ENCODE data around the gene PPIF. TPM values are rescaled to one million over a fixed set of nuclear protein-coding genes. Genes with fewer than 3 reads are reported as not detected.

PPIF gene
- polyA plus RNA-seq, 1 donor from 2014 or later = 20.8 TPM

DNA sequence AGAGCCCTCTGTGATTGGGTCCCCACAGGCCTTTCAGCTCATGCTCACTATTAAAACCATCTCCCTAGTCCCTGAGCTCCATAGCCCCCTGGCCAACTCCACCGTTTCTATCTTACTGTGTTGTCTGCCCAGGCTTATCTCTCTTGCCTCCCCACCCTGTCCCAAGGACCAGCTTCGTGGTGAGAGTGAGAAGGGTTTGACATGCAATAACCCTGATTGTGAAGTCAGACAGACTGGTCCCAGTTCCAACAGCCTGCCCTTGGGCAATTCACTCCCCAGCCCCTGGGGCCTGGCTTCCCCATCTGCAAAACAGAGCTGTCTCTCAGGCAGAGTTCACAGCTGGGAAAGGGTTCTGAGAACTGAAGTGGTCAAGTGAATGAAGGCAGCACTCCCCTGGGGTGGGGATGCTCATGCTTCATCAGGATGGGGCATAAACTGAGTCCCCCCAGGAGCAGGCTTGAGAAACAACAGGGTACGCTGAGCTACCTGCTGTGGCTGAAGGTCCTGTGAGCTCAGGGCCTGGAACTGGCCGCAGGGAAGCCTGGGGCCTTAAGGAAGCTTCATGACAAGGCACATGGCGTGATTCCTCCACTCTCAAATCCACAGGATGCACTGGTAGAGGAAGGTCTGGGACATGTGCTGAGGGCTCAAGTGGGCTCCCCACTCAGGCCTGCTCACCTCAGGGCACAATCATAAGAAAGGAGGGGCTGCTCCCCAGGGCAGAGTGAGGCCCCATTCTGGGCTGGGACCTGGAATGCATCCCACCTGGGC lies 1.8 kb upstream of the PPIF start:
- H3K36me3 Mint-ChIP-seq = no peaks in the 10 kb centered on the region
- no peaks in the 10 kb centered on the region for H3K9me3 Mint-ChIP-seq
- no peaks in the 10 kb centered on the region for H3K27me3 Mint-ChIP-seq
- H3K4me1 Mint-ChIP-seq = peaks cover 9 to 16% (median 10%) of the 10 kb centered on the region in 3 donors
- H3K4me3 Mint-ChIP-seq = peak overlapping the region in 1 of 4 donors; percentile 82
- H3K27ac Mint-ChIP-seq = peak overlapping the region in 1 of 3 donors; percentile 78

DNA sequence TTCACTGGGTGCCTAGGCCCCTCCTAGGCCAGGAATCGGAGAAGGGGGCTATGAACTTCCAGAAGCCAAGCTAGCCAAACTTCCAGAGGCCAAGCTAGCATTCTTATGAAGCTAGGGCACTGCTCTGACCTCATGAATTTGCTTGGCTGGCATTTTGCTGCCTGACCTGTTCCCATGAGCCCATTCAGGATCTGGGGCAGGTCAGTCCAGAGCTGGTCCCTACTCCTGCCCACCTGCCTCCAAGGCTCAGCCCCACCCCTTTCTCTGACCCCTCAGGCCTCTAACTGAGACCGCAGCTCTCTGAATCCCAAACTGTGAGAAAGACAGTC lies 1.3 kb upstream of the PPIF start:
- H3K36me3 Mint-ChIP-seq = no peaks in the 10 kb centered on the region
- H3K4me1 Mint-ChIP-seq = peaks cover 9 to 13% (median 10%) of the 10 kb centered on the region in 3 donors
- H3K4me3 Mint-ChIP-seq = peak overlapping the region in 2 of 4 donors; percentile 47 to 82
- H3K9me3 Mint-ChIP-seq = no peaks in the 10 kb centered on the region
- peak overlapping the region in 2 of 3 donors; percentile 40 to 78 for H3K27ac Mint-ChIP-seq
- no peaks in the 10 kb centered on the region for H3K27me3 Mint-ChIP-seq

DNA sequence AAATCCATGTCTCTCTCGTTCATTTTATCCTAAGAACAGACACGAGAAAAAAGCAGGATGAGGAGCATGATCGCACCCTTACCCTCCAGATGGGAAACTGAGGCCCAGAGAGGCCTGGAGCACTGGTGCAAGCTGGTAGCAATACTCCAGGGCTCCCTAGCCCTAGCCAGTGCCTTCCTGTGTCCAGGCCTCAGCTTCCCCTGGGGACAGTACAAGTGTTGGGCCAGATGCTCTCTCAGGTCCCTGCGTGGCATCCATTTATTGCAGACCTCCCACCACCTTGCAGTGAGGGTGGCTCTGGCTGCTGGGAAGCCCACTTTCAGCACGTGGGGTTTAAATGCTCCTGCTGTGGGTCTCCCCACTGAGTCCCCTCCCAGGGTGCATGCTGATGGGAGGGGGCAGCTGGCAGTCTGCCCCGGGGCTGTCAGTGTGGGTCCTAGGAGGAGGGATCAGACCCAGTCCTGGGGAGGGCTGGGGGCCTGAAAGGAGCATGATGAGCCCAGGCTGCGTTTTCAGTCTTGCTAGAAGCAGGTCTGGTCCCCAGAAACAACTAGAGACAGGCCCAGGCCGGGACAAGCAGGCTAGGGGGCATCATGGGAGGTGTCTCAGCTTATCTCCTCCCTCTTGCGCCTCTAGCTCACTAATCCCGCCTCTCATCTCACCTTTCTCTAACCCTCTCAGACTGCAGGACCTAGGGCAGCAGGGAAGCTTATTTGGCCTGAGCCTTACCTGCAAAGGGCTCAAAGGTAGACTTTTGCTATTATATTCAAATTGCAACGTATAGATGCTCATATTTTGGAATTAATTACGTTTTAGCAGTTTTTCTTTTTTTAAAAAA lies 662 bp upstream of the PPIF start:
- Mint-ChIP-seq H3K4me3 (peak overlapping the region in 3 of 4 donors; percentile 47 to 86 (median 86)), H3K27ac (peak overlapping the region in 1 of 3 donors; percentile 93), H3K9me3 (no peaks in the 10 kb centered on the region), H3K4me1 (peaks cover 9 to 13% (median 10%) of the 10 kb centered on the region in 3 donors), H3K36me3 (no peaks in the 10 kb centered on the region), H3K27me3 (no peaks in the 10 kb centered on the region)

DNA sequence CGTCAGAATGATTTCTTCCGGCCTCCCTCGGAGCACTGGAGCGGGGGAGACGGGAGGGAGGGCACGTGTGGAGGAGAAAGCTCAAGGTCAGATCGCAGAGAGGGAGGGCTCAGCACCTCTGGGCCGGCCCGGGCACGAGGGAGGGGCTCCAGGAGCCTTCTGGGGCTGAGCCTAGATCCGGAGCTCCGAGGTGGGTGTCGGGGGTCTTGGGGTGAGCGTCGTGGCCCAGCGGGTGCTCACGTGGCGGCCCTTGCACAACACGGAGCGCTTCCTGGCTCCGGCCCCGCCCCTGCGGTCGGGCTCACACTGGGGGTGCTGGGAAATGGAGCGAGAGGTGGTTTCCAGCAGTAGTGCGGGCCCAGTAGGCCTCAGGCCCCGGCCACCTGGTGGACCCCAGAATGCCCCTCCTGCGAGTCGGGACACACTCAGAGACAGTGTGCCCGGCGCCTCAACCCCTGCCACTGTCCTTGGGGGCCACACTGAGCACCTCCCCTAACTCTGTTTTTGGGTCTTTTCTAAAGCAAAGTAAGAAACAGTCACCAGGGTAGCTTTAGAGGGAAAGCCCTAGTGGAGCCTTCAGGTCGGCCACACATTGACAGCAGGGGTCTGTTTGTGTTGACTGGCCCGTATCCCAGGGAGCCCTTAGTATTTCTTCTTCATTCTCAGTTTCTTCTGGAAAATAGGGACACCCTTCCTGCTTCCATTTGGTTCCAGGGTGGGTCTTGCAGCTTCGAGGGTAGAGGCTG lies 798 bp downstream of the PPIF start:
- H3K9me3 Mint-ChIP-seq = no peaks in the 10 kb centered on the region
- peaks cover 10 to 13% (median 10%) of the 10 kb centered on the region in 3 donors for H3K4me1 Mint-ChIP-seq

DNA sequence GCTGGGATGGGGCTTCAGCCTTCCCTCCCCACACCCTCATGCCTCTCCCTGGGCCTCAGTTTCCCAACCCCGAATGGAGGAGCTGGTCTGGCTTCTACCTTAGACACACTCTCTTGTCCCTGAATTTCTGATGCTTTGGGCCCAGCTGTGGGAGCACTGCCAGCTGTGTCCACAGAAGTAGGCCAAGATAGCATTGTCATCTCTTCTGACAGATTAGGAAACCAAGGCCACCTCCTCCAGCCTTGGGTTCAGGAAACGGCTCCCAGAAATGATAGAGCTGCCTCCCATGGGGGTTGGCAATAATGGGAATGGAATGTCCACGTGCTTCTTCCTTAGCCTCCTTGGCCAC lies 1.3 kb downstream of the PPIF start:
- Mint-ChIP-seq H3K4me1 (peaks cover 15 to 16% (median 15%) of the 10 kb centered on the region in 3 donors), H3K27ac (peak overlapping the region; percentile 91 to 95 (median 93)), H3K4me3 (peak overlapping the region; percentile 86 to 92 (median 88)), H3K27me3 (no peaks in the 10 kb centered on the region), H3K9me3 (no peaks in the 10 kb centered on the region), H3K36me3 (peaks cover 5% of the 10 kb centered on the region)

More for the DNA sequence above, 798 bp downstream of the PPIF start:
- no peaks in the 10 kb centered on the region for H3K36me3 Mint-ChIP-seq
- peak overlapping the region; percentile 86 to 92 (median 88) for H3K4me3 Mint-ChIP-seq
- peak overlapping the region; percentile 91 to 95 (median 93) for H3K27ac Mint-ChIP-seq
- H3K27me3 Mint-ChIP-seq = no peaks in the 10 kb centered on the region

DNA sequence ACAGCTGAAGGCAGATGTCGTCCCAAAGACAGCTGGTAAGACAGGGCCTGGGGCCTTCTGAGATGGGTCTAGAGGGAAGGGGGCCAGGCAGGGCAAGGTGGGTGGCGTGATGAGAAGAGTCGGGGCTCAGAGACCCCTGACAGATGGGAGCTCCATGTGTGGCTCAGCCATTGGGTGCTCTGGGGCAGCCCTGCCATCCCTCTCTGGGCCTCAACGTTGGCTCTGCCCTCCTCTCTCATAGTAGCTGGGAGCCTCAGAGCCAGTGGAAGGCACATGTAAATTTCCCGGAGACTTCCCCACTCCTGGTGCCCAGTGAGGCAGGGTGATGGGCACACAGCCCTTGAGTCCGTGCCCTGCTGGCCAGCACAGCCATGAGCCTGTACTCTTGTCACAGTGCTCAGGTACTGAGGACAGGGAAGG lies 1.8 kb downstream of the PPIF start:
- H3K36me3 Mint-ChIP-seq = peaks cover 9% of the 10 kb centered on the region
- peaks cover 16 to 21% (median 19%) of the 10 kb centered on the region in 3 donors for H3K4me1 Mint-ChIP-seq
- H3K27me3 Mint-ChIP-seq = no peaks in the 10 kb centered on the region
- peak overlapping the region; percentile 91 to 95 (median 93) for H3K27ac Mint-ChIP-seq
- no peaks in the 10 kb centered on the region for H3K9me3 Mint-ChIP-seq
- H3K4me3 Mint-ChIP-seq = peak overlapping the region; percentile 86 to 92 (median 88)

DNA sequence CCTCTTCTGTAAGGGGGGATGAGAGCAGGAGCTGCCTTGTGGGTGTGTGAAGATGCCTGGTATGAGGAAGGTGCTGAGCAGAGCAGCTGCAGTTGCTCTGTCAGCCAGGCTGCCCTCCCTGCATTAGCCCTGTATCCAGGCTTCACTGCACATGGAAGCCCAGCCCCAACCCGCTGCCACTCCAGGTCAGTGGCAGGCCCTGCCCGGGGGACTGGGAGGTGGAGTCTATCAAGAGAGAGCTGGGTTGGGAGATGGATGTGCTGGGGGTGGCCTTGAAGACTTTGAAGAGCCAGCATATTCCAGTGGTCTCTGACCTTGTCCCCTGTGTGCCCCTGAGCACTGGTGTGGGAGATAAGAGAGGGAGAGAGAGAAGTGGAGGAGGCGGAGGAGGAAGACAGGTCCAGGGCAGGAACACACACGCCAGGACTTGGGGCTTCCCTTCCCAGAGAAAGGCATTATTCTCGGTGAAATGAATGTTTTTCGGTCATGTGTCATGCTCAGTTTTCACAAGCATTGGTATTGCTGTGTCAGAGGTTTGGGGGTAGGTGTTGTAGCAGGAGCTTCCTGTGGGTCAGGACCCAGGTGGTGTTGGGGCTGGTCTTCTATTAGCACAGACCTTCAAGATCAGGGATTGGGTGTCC lies 2.6 kb downstream of the PPIF start:
- Mint-ChIP-seq H3K4me3 (peak overlapping the region in 3 of 4 donors; percentile 49 to 57 (median 54)), H3K36me3 (peaks cover 11% of the 10 kb centered on the region), H3K27ac (peak overlapping the region in 2 of 3 donors; percentile 91 to 95), H3K9me3 (no peaks in the 10 kb centered on the region), H3K4me1 (peaks cover 19 to 25% (median 23%) of the 10 kb centered on the region in 3 donors), H3K27me3 (no peaks in the 10 kb centered on the region)

DNA sequence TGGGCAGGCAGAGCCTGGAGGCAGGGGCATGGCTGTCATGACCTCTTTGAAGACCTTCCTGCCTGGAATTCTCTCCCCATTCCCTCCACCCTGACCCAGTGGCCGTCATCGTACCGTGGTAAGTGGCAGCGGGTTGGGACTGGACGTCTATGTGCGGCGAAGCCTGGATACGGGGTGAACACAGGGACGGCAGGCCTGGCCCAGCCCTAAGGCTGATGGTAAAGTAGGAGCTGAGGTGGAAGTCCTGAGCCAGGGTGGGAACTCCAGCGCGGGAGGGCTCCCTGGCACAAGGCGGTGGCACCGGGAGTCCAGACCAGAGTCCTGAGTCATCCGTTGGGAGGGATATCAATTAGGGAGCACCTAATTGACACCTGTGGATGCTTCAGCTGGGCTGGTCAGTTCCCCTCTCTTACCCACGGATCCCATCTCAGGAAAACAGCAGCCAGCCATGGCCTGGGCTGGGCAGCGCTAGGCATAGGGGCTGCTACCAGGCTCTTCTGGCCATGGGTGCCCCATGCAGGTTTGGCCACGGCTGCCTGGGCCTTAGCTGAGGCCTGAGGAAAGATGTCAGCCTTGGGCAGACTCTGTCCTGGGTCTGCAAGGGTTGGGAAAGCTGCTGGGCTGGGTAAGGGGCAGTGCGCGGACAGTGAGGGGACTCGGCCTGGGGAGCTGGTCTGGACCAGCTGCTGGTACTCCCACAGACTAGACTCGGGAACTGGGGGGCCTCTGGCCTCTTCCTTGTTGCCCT lies 3.3 kb downstream of the PPIF start:
- Mint-ChIP-seq H3K9me3 (no peaks in the 10 kb centered on the region), H3K4me3 (peak overlapping the region in 1 of 4 donors; percentile 57), H3K36me3 (peaks cover 13% of the 10 kb centered on the region), H3K27ac (peak overlapping the region in 1 of 3 donors; percentile 82), H3K4me1 (peaks cover 22 to 28% (median 26%) of the 10 kb centered on the region in 3 donors), H3K27me3 (no peaks in the 10 kb centered on the region)

DNA sequence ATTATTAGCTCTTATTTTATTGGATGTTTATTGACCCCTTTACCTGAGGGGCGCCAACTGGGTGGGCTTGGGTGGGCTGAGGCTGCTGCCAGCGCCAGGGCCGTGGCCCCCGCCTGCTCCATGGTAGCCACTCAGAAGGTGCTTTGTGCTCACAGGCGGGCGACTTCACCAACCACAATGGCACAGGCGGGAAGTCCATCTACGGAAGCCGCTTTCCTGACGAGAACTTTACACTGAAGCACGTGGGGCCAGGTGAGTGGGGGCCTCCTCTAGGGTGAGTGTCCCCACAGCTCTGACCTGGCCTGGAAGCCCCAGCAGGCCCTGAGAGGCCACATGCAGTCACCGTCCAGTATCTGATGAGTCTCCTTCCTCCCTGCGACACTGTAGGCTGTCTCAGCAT lies 4.1 kb downstream of the PPIF start:
- Mint-ChIP-seq H3K4me3 (peak overlapping the region in 1 of 4 donors; percentile 57), H3K36me3 (peaks cover 13% of the 10 kb centered on the region), H3K27ac (no peak overlapping the region), H3K27me3 (no peaks in the 10 kb centered on the region), H3K9me3 (no peaks in the 10 kb centered on the region), H3K4me1 (peaks cover 29 to 33% (median 32%) of the 10 kb centered on the region in 3 donors)

DNA sequence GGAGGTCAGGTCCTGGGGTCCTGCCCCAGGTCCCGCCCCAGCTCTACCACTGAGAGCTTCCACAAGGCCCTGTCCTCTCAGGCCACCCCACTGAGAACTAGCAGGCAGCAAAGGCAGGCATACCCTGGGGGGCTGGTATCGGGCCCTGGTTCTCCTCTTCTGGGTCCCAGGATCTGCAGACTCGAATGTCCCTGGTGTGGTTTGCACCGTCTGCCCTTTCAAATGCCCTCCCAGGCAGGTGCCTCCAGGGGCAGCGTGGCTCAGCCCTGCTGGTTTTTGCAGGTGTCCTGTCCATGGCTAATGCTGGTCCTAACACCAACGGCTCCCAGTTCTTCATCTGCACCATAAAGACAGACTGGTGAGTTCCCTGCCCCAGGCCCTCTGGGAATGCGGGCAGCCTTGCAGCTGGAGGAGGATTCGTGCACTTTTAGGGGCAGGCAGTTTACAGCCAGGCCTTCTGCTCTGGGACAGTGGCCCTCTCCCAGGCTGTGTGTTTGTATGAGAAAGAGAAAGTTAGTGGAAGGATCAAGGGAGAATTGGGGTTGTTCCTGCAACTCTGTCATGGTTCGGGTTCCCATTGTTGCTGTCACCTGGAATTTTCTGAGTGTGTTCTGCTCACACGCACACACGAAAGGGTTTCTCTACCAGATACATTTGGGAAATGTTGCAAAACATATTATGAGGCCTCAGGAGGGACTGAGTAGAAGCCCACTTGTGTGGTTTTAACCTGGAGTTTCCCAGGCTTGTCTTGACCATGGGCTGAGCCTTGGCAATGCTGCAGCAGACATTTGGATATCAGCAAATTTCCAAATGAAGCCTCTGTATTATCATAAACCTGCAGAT lies 5.0 kb downstream of the PPIF start:
- peak overlapping the region in 1 of 4 donors; percentile 57 for H3K4me3 Mint-ChIP-seq
- no peaks in the 10 kb centered on the region for H3K27me3 Mint-ChIP-seq
- H3K27ac Mint-ChIP-seq = peak overlapping the region in 1 of 3 donors; percentile 84
- H3K9me3 Mint-ChIP-seq = no peaks in the 10 kb centered on the region
- H3K36me3 Mint-ChIP-seq = peaks cover 13% of the 10 kb centered on the region
- H3K4me1 Mint-ChIP-seq = peaks cover 29 to 33% (median 32%) of the 10 kb centered on the region in 3 donors

DNA sequence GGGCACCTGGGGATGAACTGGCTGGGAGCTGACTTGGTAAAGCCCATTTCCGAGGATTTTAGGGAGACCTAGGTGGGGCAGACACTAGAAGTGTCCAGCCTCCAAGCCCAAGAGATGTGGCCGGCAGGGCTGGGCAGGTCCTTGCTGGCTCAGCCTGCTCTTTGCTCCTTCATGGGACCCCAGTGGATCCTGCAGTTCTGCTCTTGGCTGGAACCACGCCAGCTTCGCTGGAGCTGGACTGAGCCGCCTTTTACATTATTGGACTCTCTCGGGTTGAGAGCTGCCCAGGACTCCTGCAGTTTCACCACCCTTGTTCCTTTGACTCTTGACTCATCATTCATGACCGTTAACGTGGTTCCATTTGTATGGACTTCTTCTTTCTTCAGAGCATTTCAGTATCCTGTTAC lies 5.7 kb downstream of the PPIF start:
- Mint-ChIP-seq H3K4me1 (peaks cover 29 to 33% (median 31%) of the 10 kb centered on the region in 3 donors), H3K27me3 (no peaks in the 10 kb centered on the region), H3K4me3 (peak overlapping the region in 1 of 4 donors; percentile 35), H3K27ac (no peak overlapping the region), H3K9me3 (no peaks in the 10 kb centered on the region), H3K36me3 (peaks cover 13% of the 10 kb centered on the region)

DNA sequence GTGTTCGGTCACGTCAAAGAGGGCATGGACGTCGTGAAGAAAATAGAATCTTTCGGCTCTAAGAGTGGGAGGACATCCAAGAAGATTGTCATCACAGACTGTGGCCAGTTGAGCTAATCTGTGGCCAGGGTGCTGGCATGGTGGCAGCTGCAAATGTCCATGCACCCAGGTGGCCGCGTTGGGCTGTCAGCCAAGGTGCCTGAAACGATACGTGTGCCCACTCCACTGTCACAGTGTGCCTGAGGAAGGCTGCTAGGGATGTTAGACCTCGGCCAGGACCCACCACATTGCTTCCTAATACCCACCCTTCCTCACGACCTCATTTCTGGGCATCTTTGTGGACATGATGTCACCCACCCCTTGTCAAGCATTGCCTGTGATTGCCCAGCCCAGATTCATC lies 6.5 kb downstream of the PPIF start:
- Mint-ChIP-seq H3K36me3 (peaks cover 17% of the 10 kb centered on the region), H3K4me3 (no peak overlapping the region), H3K9me3 (no peaks in the 10 kb centered on the region), H3K27ac (peak overlapping the region in 2 of 3 donors; percentile 29 to 63), H3K4me1 (peaks cover 27 to 30% (median 29%) of the 10 kb centered on the region in 3 donors), H3K27me3 (peaks cover 1% of the 10 kb centered on the region)

DNA sequence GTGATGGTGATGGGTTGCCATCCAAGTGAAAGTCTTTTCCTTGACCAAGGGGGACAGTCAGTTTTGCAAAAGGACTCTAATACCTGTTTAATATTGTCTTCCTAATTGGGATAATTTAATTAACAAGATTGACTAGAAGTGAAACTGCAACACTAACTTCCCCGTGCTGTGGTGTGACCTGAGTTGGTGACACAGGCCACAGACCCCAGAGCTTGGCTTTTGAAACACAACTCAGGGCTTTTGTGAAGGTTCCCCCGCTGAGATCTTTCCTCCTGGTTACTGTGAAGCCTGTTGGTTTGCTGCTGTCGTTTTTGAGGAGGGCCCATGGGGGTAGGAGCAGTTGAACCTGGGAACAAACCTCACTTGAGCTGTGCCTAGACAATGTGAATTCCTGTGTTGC lies 6.9 kb downstream of the PPIF start:
- H3K4me3 Mint-ChIP-seq = no peak overlapping the region
- H3K4me1 Mint-ChIP-seq = peaks cover 28 to 33% (median 32%) of the 10 kb centered on the region in 3 donors
- peaks cover 2% of the 10 kb centered on the region for H3K27me3 Mint-ChIP-seq
- no peaks in the 10 kb centered on the region for H3K9me3 Mint-ChIP-seq
- H3K27ac Mint-ChIP-seq = peak overlapping the region in 2 of 3 donors; percentile 29 to 63
- peaks cover 17% of the 10 kb centered on the region for H3K36me3 Mint-ChIP-seq
